MM.1S (cell line): ENCODE measurements around the gene TMEM219.
A peak's percentile ranks its signal among the peaks of the same experiment; 100 is the strongest.

ENCODE experiments used
- DNase-seq: peaks from one replicate; pipeline ENCODE4 v3.0.0-alpha.2; 2015
- H2AFZ ChIP-seq: fragments of 300-600 bp; sonication (generic); 2 replicates; pipeline ENCODE4 v1.6.0; 2016; ENCODE audit warnings: antibody characterized with exemption, low read length
- H3F3A ChIP-seq: fragments of 300-600 bp; sonication (generic); 2 replicates; pipeline ENCODE4 v1.6.1; 2016; ENCODE audit warnings: mild to moderate bottlenecking, antibody characterized with exemption, low read length, moderate library complexity, mixed read lengths; ENCODE audit not compliant: insufficient read depth
- H3K27ac ChIP-seq: fragments of 300-600 bp; sonication (generic); 2 replicates; pipeline ENCODE4 v1.5.1; 2016; ENCODE audit warnings: mild to moderate bottlenecking, low read length
- H3K27me3 ChIP-seq: fragments of 300-600 bp; sonication (generic); replicated peaks from 2 replicates; pipeline ENCODE4 v1.6.0; 2016; ENCODE audit warnings: low read length; ENCODE audit not compliant: insufficient read depth
- H3K36me3 ChIP-seq: fragments of 300-600 bp; sonication (generic); replicated peaks from 2 replicates; pipeline ENCODE4 v1.6.1; 2016; ENCODE audit warnings: mild to moderate bottlenecking, low read length, mixed read lengths; ENCODE audit not compliant: insufficient read depth
- H3K4me1 ChIP-seq: fragments of 300-600 bp; sonication (generic); 2 replicates; pipeline ENCODE4 v1.6.1; 2016; ENCODE audit warnings: low read length, mixed read lengths
- H3K4me2 ChIP-seq: fragments of 300-600 bp; sonication (generic); 2 replicates; pipeline ENCODE4 v1.6.0; 2016; ENCODE audit warnings: low read depth, low read length
- H3K4me3 ChIP-seq: fragments of 300-600 bp; sonication (generic); 2 replicates; pipeline ENCODE4 v1.5.1; 2016; ENCODE audit warnings: low read length, mixed read lengths
- H3K79me2 ChIP-seq: fragments of 300-600 bp; sonication (generic); 2 replicates; pipeline ENCODE4 v1.6.1; 2016; ENCODE audit warnings: mixed run types, low read length, mixed read lengths
- H3K9ac ChIP-seq: fragments of 300-600 bp; sonication (generic); 2 replicates; pipeline ENCODE4 v1.6.1; 2016; ENCODE audit warnings: low read length, mixed read lengths
- H3K9me2 ChIP-seq: fragments of 300-600 bp; sonication (generic); replicated peaks from 2 replicates; pipeline ENCODE4 v1.6.1; 2016; ENCODE audit warnings: mild to moderate bottlenecking, low read length, mixed read lengths; ENCODE audit not compliant: insufficient read depth
- H3K9me3 ChIP-seq: fragments of 300-600 bp; sonication (generic); replicated peaks from 2 replicates; pipeline ENCODE4 v1.6.1; 2016; ENCODE audit warnings: mild to moderate bottlenecking, low read length, mixed read lengths; ENCODE audit not compliant: insufficient read depth
- H4K20me1 ChIP-seq: fragments of 300-600 bp; sonication (generic); 2 replicates; pipeline ENCODE4 v1.6.1; 2016; ENCODE audit warnings: mild to moderate bottlenecking, low read length, moderate library complexity, mixed read lengths; ENCODE audit not compliant: insufficient read depth
- CTCF ChIP-seq: fragments of 300-600 bp; sonication (generic); IDR thresholded peaks from 2 replicates; pipeline ENCODE4 v1.5.1; 2016; ENCODE audit warnings: antibody characterized with exemption, low read length, mixed read lengths
- EZH2 ChIP-seq: fragments of 300-600 bp; sonication (generic); optimal IDR thresholded peaks from 2 replicates; pipeline ENCODE3; 2017; ENCODE audit warnings: low read depth, mild to moderate bottlenecking, antibody characterized with exemption, low read length, mixed read lengths
- EZH2phosphoT487 ChIP-seq: fragments of 300-600 bp; sonication (generic); IDR thresholded peaks from 2 replicates; pipeline ENCODE4 v1.6.1; 2018; ENCODE audit warnings: antibody characterized with exemption, low read length

The TMEM219 gene

GRCh38 chr16:29961127-29961478 lies 776 bp upstream of the TMEM219 start:
- Histone ChIP-seq H2AFZ (peak overlapping the region; percentile 89), H3K79me2 (no peaks in the 10 kb centered on the region), H3K27ac (peak overlapping the region; percentile 55; the same call in 1 of the 2 replicates), H4K20me1 (no peaks in the 10 kb centered on the region), H3K27me3 (no peaks in the 10 kb centered on the region), H3K9ac (peak overlapping the region; percentile 84; the same call in 1 of the 2 replicates), H3K4me2 (peak overlapping the region; percentile 66), H3K36me3 (no peaks in the 10 kb centered on the region), H3K9me2 (no peaks in the 10 kb centered on the region), H3K4me3 (peak overlapping the region; percentile 76), H3K9me3 (no peaks in the 10 kb centered on the region), H3F3A (0 out of 2 replicates have a peak, but pooled peaks cover 6% of the 10 kb centered on the region), H3K4me1 (peaks cover 5% of the 10 kb centered on the region; the same call in 1 of the 2 replicates)
- TF ChIP-seq CTCF (no peak), EZH2phosphoT487 (no peak), EZH2 (no peak)
- DNase-seq, result no peak

- peak overlapping the region; percentile 94 for H3K4me2 ChIP-seq
- peaks cover 5% of the 10 kb centered on the region; the same call in 1 of the 2 replicates for H3K4me1 ChIP-seq
- H4K20me1 ChIP-seq, result no peaks in the 10 kb centered on the region
- DNase-seq, result no peak
- H2AFZ ChIP-seq, result peak overlapping the region; percentile 85
- peak overlapping the region; percentile 76 for H3K4me3 ChIP-seq
- H3K36me3 ChIP-seq, result no peaks in the 10 kb centered on the region
- H3K27ac ChIP-seq, result no peak overlapping the region
- 0 out of 2 replicates have a peak, but pooled peaks cover 6% of the 10 kb centered on the region for H3F3A ChIP-seq
- no peaks in the 10 kb centered on the region for H3K9me3 ChIP-seq
- no peaks in the 10 kb centered on the region for H3K9me2 ChIP-seq
- H3K27me3 ChIP-seq, result no peaks in the 10 kb centered on the region
- TF ChIP-seq EZH2, result no peak
- TF ChIP-seq CTCF, result no peak
- no peak for TF ChIP-seq EZH2phosphoT487
- H3K79me2 ChIP-seq, result no peaks in the 10 kb centered on the region
- H3K9ac ChIP-seq, result peak overlapping the region; percentile 58
Observed at GRCh38 chr16:29962344-29962994, 590 bp downstream of the TMEM219 start.

GRCh38 chr16:29963021-29963743 lies 1.3 kb downstream of the TMEM219 start:
- no peaks in the 10 kb centered on the region for H3K9me2 ChIP-seq
- peaks cover 5% of the 10 kb centered on the region; the same call in 1 of the 2 replicates for H3K4me1 ChIP-seq
- H3K36me3 ChIP-seq, result no peaks in the 10 kb centered on the region
- TF ChIP-seq EZH2, result no peak
- TF ChIP-seq EZH2phosphoT487, result no peak
- TF ChIP-seq CTCF, result no peak
- H3K9ac ChIP-seq, result peak overlapping the region; percentile 58; the same call in 1 of the 2 replicates
- no peaks in the 10 kb centered on the region for H3K9me3 ChIP-seq
- H3K27me3 ChIP-seq, result no peaks in the 10 kb centered on the region
- no peak for DNase-seq
- no peak overlapping the region; the same call in 1 of the 2 replicates for H2AFZ ChIP-seq
- peak overlapping the region; percentile 76; the same call in 1 of the 2 replicates for H3K4me3 ChIP-seq
- no peaks in the 10 kb centered on the region for H3K79me2 ChIP-seq
- 0 out of 2 replicates have a peak, but pooled peaks cover 6% of the 10 kb centered on the region for H3F3A ChIP-seq
- no peak overlapping the region for H3K27ac ChIP-seq
- H3K4me2 ChIP-seq, result peak overlapping the region; percentile 94
- H4K20me1 ChIP-seq, result no peaks in the 10 kb centered on the region
